Common myeloid progenitor, CD34-positive (primary cell): ENCODE measurements around the gene CIBAR2.

Experiments used
- CTCF ChIA-PET: fragments of 350-600 bp; sonication (Branson Sonifier 250); formaldehyde crosslinking; loops from one replicate; lab custom pipeline; 2021; ENCODE audit warnings: antibody characterized with exemption; lab: Charles Lee
- POLR2A ChIA-PET: fragments of 350-600 bp; sonication (Branson Sonifier 250); formaldehyde crosslinking; loops from one replicate; lab custom pipeline; 2021; ENCODE audit warnings: antibody characterized with exemption; lab: Charles Lee
- DNase-seq, 3 donors: peaks; one replicate each; pipeline versions ENCODE4 v3.0.0 to v3.0.0-alpha.2; 2013
- H3K27ac ChIP-seq, 2 experiments: 1 replicate in 1 of 2; 2 replicates in 1 of 2; pipeline ENCODE4 v1.7.0; 2013; ENCODE audit warnings: inconsistent platforms in 2 of 2, low read length in 2 of 2, mild to moderate bottlenecking in 2 of 2, low read depth in 1 of 2, moderate library complexity in 1 of 2; ENCODE audit not compliant: severe bottlenecking in 2 of 2, insufficient read depth in 1 of 2, poor library complexity in 1 of 2
- H3K27me3 ChIP-seq, 5 experiments: replicated peaks in 2 of 5; 1 replicate in 3 of 5; 2 replicates in 2 of 5; pipeline versions ENCODE4 v1.6.1 to v1.7.0; 2013; ENCODE audit warnings: low read length in 4 of 5, mild to moderate bottlenecking in 2 of 5, moderate library complexity in 2 of 5, inconsistent platforms in 1 of 5; ENCODE audit not compliant: insufficient read depth in 5 of 5, control insufficient read depth in 4 of 5
- H3K36me3 ChIP-seq, 4 experiments: 1 replicate in 2 of 4; 2 replicates in 2 of 4; pipeline versions ENCODE4 v1.6.1 to v1.7.0; 2013; ENCODE audit warnings: low read length in 3 of 4, control low read depth in 1 of 4, mild to moderate bottlenecking in 1 of 4; ENCODE audit not compliant: control insufficient read depth in 4 of 4, insufficient read depth in 4 of 4
- H3K4me1 ChIP-seq, 4 experiments: 1 replicate in 3 of 4; 2 replicates in 1 of 4; pipeline versions ENCODE4 v1.6.1 to v1.7.1; 2013; ENCODE audit warnings: low read length in 3 of 4, mild to moderate bottlenecking in 3 of 4, control low read depth in 1 of 4, inconsistent platforms in 1 of 4, moderate library complexity in 1 of 4; ENCODE audit not compliant: control insufficient read depth in 4 of 4, insufficient read depth in 4 of 4; ENCODE audit errors: control extremely low read depth in 1 of 4
- H3K4me3 ChIP-seq, 7 experiments: 1 replicate in 4 of 7; 2 replicates in 3 of 7; pipeline versions ENCODE4 v1.5.1 to v1.7.0; 2013; ENCODE audit warnings: mild to moderate bottlenecking in 7 of 7, low read length in 6 of 7, moderate library complexity in 6 of 7, inconsistent platforms in 2 of 7, low read depth in 2 of 7, control low read depth in 1 of 7; ENCODE audit not compliant: insufficient read depth in 4 of 7, control insufficient read depth in 1 of 7; ENCODE audit errors: extremely low read depth in 1 of 7
- H3K9me3 ChIP-seq, 5 experiments: 1 replicate in 4 of 5; 2 replicates in 1 of 5; pipeline versions ENCODE4 v1.6.1 to v1.7.1; 2013; ENCODE audit warnings: low read length in 4 of 5, mild to moderate bottlenecking in 2 of 5, inconsistent platforms in 1 of 5, low read depth in 1 of 5, moderate library complexity in 1 of 5; ENCODE audit not compliant: control insufficient read depth in 4 of 5, insufficient read depth in 2 of 5; ENCODE audit errors: control extremely low read depth in 1 of 5
- WGBS: methylation state at CpG from one replicate; pipeline ENCODE4 v1.1.5; 2013; ENCODE audit not compliant: insufficient coverage; 5-methylcytosine and 5-hydroxymethylcytosine counted together

Gene CIBAR2

GRCh38 chr16:85156440-85156839 lies 44.2 kb upstream of the CIBAR2 start:
- Histone ChIP-seq H3K4me3 (no peak overlapping the region), H3K9me3 (no peaks in the 10 kb centered on the region), H3K4me1 (peaks cover 4 to 32% (median 22%) of the 10 kb centered on the region in 4 experiments), H3K36me3 (no peaks in the 10 kb centered on the region), H3K27ac (no peak overlapping the region), H3K27me3 (no peaks in the 10 kb centered on the region)
- 98% methylated on average over 6 of the region's 7 CpGs for WGBS
- DNase-seq: no peak
- ChIA-PET CTCF (no interaction called here), POLR2A (no interaction called here)

- no peak overlapping the region for H3K27ac ChIP-seq
- 96% methylated on average over 8 of the region's 12 CpGs for WGBS
- no peaks in the 10 kb centered on the region for H3K9me3 ChIP-seq
- peaks cover 4 to 18% (median 15%) of the 10 kb centered on the region in 4 experiments for H3K4me1 ChIP-seq
- H3K27me3 ChIP-seq: peaks cover 0 to 2% (median 0%) of the 10 kb centered on the region in 5 experiments
- no peak overlapping the region for H3K4me3 ChIP-seq
- DNase-seq: no peak
- CTCF ChIA-PET: interaction anchor here (1.1 to 1.2 kb wide), 2 partner anchors 18 to 35 kb away, joined by 4 read pairs; no protein-coding TSS in a partner anchor
- no peaks in the 10 kb centered on the region for H3K36me3 ChIP-seq
- POLR2A ChIA-PET: no interaction called here
Measured at GRCh38 chr16:85153656-85154091, 41.4 kb upstream of the CIBAR2 start.

GRCh38 chr16:85153046-85153445 lies 40.8 kb upstream of the CIBAR2 start:
- WGBS: 100% methylated on average over 6 of the region's 8 CpGs
- Histone ChIP-seq H3K27me3 (peaks cover 0 to 2% (median 0%) of the 10 kb centered on the region in 5 experiments), H3K4me3 (no peak overlapping the region), H3K27ac (no peak overlapping the region), H3K36me3 (no peaks in the 10 kb centered on the region), H3K4me1 (peaks cover 4 to 12% (median 9%) of the 10 kb centered on the region in 4 experiments), H3K9me3 (no peaks in the 10 kb centered on the region)
- CTCF ChIA-PET: interaction anchor here (1.1 to 1.2 kb wide), 2 partner anchors 17 to 34 kb away, joined by 4 read pairs; no protein-coding TSS in a partner anchor
- DNase-seq: no peak
- POLR2A ChIA-PET: no interaction called here

DNA sequence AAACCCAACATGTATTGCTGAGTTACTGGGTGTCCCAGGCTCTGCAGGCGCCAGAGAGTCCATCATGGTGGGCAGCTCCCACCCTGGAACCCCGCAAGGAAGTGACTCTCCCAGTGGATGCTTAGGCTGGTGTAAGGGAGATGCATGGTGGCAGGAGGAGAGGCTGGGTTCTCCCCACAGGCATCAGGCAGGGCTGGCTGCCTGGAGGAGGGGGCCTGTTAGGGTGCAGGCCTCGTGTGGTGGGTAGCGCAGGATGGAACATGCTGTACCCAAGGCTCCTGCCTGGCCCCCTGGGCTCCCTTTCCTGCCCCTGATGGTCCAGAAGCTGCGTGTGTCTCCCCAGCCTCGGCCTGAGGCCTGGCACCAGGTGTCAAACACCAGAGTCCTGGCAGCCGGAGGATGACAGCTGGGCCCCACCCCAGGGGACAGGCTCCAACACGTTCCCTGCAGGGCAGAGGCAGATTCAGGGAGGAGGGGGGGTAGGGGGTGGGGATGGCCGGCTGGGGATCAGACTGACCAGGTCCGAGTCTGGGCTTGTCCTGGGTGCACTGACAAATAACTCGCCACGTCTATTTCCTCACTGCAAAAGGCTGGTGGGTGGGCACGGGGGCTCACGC lies 40.2 kb upstream of the CIBAR2 start:
- 90% methylated on average over 7 of the region's 14 CpGs for WGBS
- peaks cover 0 to 2% (median 0%) of the 10 kb centered on the region in 5 experiments for H3K27me3 ChIP-seq
- DNase-seq: no peak
- no peaks in the 10 kb centered on the region for H3K36me3 ChIP-seq
- ChIA-PET CTCF (interaction anchor here (1.0 to 1.2 kb wide), 3 partner anchors 17 to 38 kb away, joined by 4 read pairs; no protein-coding TSS in a partner anchor), POLR2A (no interaction called here)
- H3K4me1 ChIP-seq: peaks cover 3 to 6% (median 4%) of the 10 kb centered on the region in 4 experiments
- H3K4me3 ChIP-seq: no peak overlapping the region
- H3K27ac ChIP-seq: no peak overlapping the region
- H3K9me3 ChIP-seq: no peaks in the 10 kb centered on the region

GRCh38 chr16:85151603-85152413 lies 39.5 kb upstream of the CIBAR2 start:
- H3K27me3 ChIP-seq: peaks cover 0 to 2% (median 0%) of the 10 kb centered on the region in 5 experiments
- ChIA-PET CTCF (interaction anchor here (1.0 kb wide), 1 partner anchor 37 kb away, joined by 4 read pairs; no protein-coding TSS in a partner anchor), POLR2A (no interaction called here)
- H3K27ac ChIP-seq: no peak overlapping the region
- H3K9me3 ChIP-seq: no peaks in the 10 kb centered on the region
- no peak overlapping the region for H3K4me3 ChIP-seq
- WGBS: 89% methylated on average over 18 of the region's 24 CpGs
- no peak for DNase-seq
- no peaks in the 10 kb centered on the region for H3K36me3 ChIP-seq
- H3K4me1 ChIP-seq: no peaks in the 10 kb centered on the region

- POLR2A ChIA-PET: no interaction called here
- CTCF ChIA-PET: interaction anchor here (1.2 kb wide), 1 partner anchor 9 kb away, joined by 4 read pairs; no protein-coding TSS in a partner anchor
- H3K36me3 ChIP-seq: no peaks in the 10 kb centered on the region
- H3K9me3 ChIP-seq: no peaks in the 10 kb centered on the region
- no peak for DNase-seq
- peaks cover 0 to 2% (median 0%) of the 10 kb centered on the region in 5 experiments for H3K27me3 ChIP-seq
- no peak overlapping the region for H3K4me3 ChIP-seq
- H3K4me1 ChIP-seq: no peaks in the 10 kb centered on the region
- no peak overlapping the region for H3K27ac ChIP-seq
- 88% methylated on average over 10 of the region's 11 CpGs for WGBS
Measured at GRCh38 chr16:85151079-85151602, 38.9 kb upstream of the CIBAR2 start.
